HepG2 (cell line): ENCODE measurements around the gene PLOD3. TPM values are rescaled to one million over a fixed set of nuclear protein-coding genes. Genes with fewer than 3 reads are reported as not detected.

Experiments
- ATAC-seq: fragments of 200-7000 bp; cut with Tn5 transposase; 3 replicates; pipeline ENCODE4 v1.9.1; 2020; ENCODE audit warnings: mild to moderate bottlenecking, moderate library complexity
- BruUV-seq: library from RNA; stranded (reverse); fragments of 400-500 nt; replicated peaks from 2 replicates; lab custom pipeline; 2021; lab: Mats Ljungman, UMichigan
- CTCF ChIA-PET: fragments of 300-600 bp; formaldehyde crosslinking; extraction: SDS; loops from one replicate; lab custom pipeline; 2021; ENCODE audit warnings: low total read pairs, inconsistent platforms, low intra/inter-chr PET ratio; lab: Yijun Ruan, JAX
- POLR2A ChIA-PET: fragments of 350-600 bp; sonication (Branson Sonifier 250); formaldehyde crosslinking; loops from one replicate; lab custom pipeline; 2020; ENCODE audit warnings: antibody characterized with exemption, inconsistent platforms; lab: Yijun Ruan, JAX
- DNase-seq: peaks from one replicate; pipeline ENCODE4 v3.0.0-alpha.2; 2015; ENCODE audit warnings: low spot score
- FAIRE-seq: peaks from 3 replicates; lab custom pipeline; 2011; peaks lifted over from hg19 to GRCh38; lab: Jason Lieb, UNC
- H2AFZ ChIP-seq: one replicate; pipeline ENCODE4 v1.6.1; 2011; ENCODE audit warnings: low read length, inconsistent platforms
- H3K27ac ChIP-seq: fragments of 300-600 bp; 3 replicates; pipeline ENCODE4 v1.8.0; 2011; ENCODE audit warnings: mixed run types, mild to moderate bottlenecking, mixed read lengths, low read length, inconsistent platforms; ENCODE audit not compliant: insufficient read depth; ENCODE audit errors: extremely low read length
- H3K27me3 ChIP-seq, 2 experiments: fragments of 200-600 bp in 1 of 2; 2 replicates in 1 of 2; 3 replicates in 1 of 2; pipeline versions ENCODE4 v1.6.0 to v1.8.0; 2011; ENCODE audit warnings: low read length in 2 of 2, mild to moderate bottlenecking in 2 of 2, moderate library complexity in 2 of 2, inconsistent platforms in 1 of 2; ENCODE audit not compliant: insufficient read depth in 2 of 2, control insufficient read depth in 1 of 2
- H3K36me3 ChIP-seq, 2 experiments: fragments of 200-600 bp in 1 of 2; replicated peaks in 1 of 2; 2 replicates in 1 of 2; 3 replicates in 1 of 2; pipeline versions ENCODE4 v1.5.1 to v1.8.0; 2011; ENCODE audit warnings: low read length in 2 of 2, inconsistent platforms in 1 of 2; ENCODE audit not compliant: insufficient read depth in 2 of 2, control insufficient read depth in 1 of 2
- H3K4me1 ChIP-seq: 2 replicates; pipeline ENCODE4 v1.5.1; 2012; ENCODE audit warnings: low read length, inconsistent platforms; ENCODE audit not compliant: insufficient read depth
- H3K4me2 ChIP-seq: 2 replicates; pipeline ENCODE4 v1.6.0; 2011; ENCODE audit warnings: low read depth, low read length, inconsistent platforms
- H3K4me3 ChIP-seq, 3 experiments: fragments of 200-600 bp in 1 of 3; sonication (generic), shearing (Covaris generic) in 1 of 3; replicated peaks in 1 of 3; 2 replicates each; pipeline ENCODE4 v1.5.1; 2011 to 2016; ENCODE audit warnings: low read length in 3 of 3, inconsistent platforms in 2 of 3, low read depth in 2 of 3, mild to moderate bottlenecking in 2 of 3, control low read depth in 1 of 3, mixed read lengths in 1 of 3; ENCODE audit not compliant: insufficient read depth in 1 of 3
- H3K79me2 ChIP-seq: one replicate; pipeline ENCODE4 v1.6.1; 2011; ENCODE audit warnings: low read length, inconsistent platforms; ENCODE audit not compliant: insufficient read depth
- H3K9ac ChIP-seq: 2 replicates; pipeline ENCODE4 v1.6.0; 2011; ENCODE audit warnings: mild to moderate bottlenecking, low read depth, low read length, inconsistent platforms; ENCODE audit not compliant: insufficient read depth
- H3K9me3 ChIP-seq: 2 replicates; pipeline ENCODE4 v1.5.1; 2012; ENCODE audit warnings: mild to moderate bottlenecking, low read length
- H4K20me1 ChIP-seq: 2 replicates; pipeline ENCODE4 v1.6.0; 2011; ENCODE audit warnings: inconsistent platforms, mild to moderate bottlenecking, low read length, moderate library complexity; ENCODE audit not compliant: insufficient read depth
- HNRNPUL1 ChIP-seq: fragments of 200-400 bp; formaldehyde crosslinking; IDR thresholded peaks from 2 replicates; pipeline ENCODE4 v1.6.1; 2017; ENCODE audit warnings: low read depth, mild to moderate bottlenecking, low read length, moderate library complexity
- KLF11 ChIP-seq: IDR thresholded peaks from 2 replicates; pipeline ENCODE4 v1.6.1; 2016; ENCODE audit warnings: missing compliant biosample characterization
- MAFF ChIP-seq: IDR thresholded peaks from 2 replicates; pipeline ENCODE4 v1.6.1; 2011; ENCODE audit warnings: low read depth, low read length, improper control_type of control experiment
- NFKBIZ ChIP-seq: IDR thresholded peaks from 2 replicates; pipeline ENCODE4 v1.6.1; 2018; ENCODE audit warnings: missing genetic modification reagents, missing compliant biosample characterization
- NFYB ChIP-seq: sonication (generic); formaldehyde crosslinking; IDR thresholded peaks from 2 replicates; pipeline ENCODE4 v1.4.0; 2020; ENCODE audit warnings: missing genetic modification reagents
- ZBTB46 ChIP-seq: sonication (generic); formaldehyde crosslinking; IDR thresholded peaks from 2 replicates; pipeline ENCODE4 v1.4.0; 2020; ENCODE audit warnings: mild to moderate bottlenecking, missing genetic modification reagents, borderline replicate concordance
- ZFP1 ChIP-seq: IDR thresholded peaks from 2 replicates; pipeline ENCODE4 v1.6.1; 2016
- ZIK1 ChIP-seq: sonication (generic); formaldehyde crosslinking; IDR thresholded peaks from 2 replicates; pipeline ENCODE4 v1.5.0; 2020; ENCODE audit warnings: mild to moderate bottlenecking, low read depth, missing genetic modification reagents, borderline replicate concordance
- ZNF724P ChIP-seq: sonication (generic); formaldehyde crosslinking; IDR thresholded peaks from 2 replicates; pipeline ENCODE4 v1.8.0; 2022; ENCODE audit warnings: missing genetic modification reagents, borderline replicate concordance
- ZNF878 ChIP-seq: sonication (generic); formaldehyde crosslinking; IDR thresholded peaks from 2 replicates; pipeline ENCODE4 v1.8.1; 2023; ENCODE audit warnings: mild to moderate bottlenecking, missing genetic modification reagents, moderate library complexity
- WGBS: methylation state at CpG from one replicate; pipeline ENCODE4 v1.1.6; 2017; ENCODE audit warnings: low lambda C conversion rate; 5-methylcytosine and 5-hydroxymethylcytosine counted together
- in situ Hi-C: cut with HindIII; loops from 2 replicates; pipeline ENCODE4 v1.10.0; 2017; ENCODE audit warnings: low pct_unique_long_range_greater_than_20kb; ENCODE audit not compliant: extremely low pct_ligation_motif_present
- intact Hi-C: fragments of 100-400 bp; cut with micrococcal nuclease; formaldehyde crosslinking; loops from one replicate; pipeline ENCODE4 v1.10.0; 2022; ENCODE audit not compliant: unreplicated experiment
- polyA plus RNA-seq, 8 experiments: library from polyadenylated mRNA; depleted of rRNA in 3 of 8; stranded (reverse) in 7 of 8; unstranded in 1 of 8; fragments of >200 nt; fragmentation: Illumina TruSeq in 4 of 8; extraction: Trizol in 4 of 8; gene quantifications; 2 replicates each; pipeline versions ENCODE4 v1.2.1 to v1.2.3, GENCODE V29; 2011 to 2016; ENCODE audit warnings: low read depth in 4 of 8, missing spikeins in 1 of 8, mixed read lengths in 1 of 8; ENCODE audit not compliant: insufficient read depth in 1 of 8
- total RNA-seq, 5 experiments: library from RNA; depleted of rRNA; stranded (reverse); fragments of >200 nt; fragmentation: Illumina TruSeq; extraction: Trizol; gene quantifications; 2 replicates each; pipeline ENCODE4 v1.2.3, GENCODE V29; 2016; ENCODE audit warnings: low read depth in 1 of 5
- TF ChIP-seq, protein P1 (sequence below): sonication (generic); formaldehyde crosslinking; IDR thresholded peaks from 2 replicates; pipeline ENCODE4 v1.5.1; 2020; ENCODE audit warnings: mild to moderate bottlenecking, missing genetic modification reagents, borderline replicate concordance

Gene PLOD3
- total and polyA plus RNA-seq, 2 of the 13 experiments (the other 11 are each of a cell fraction or from before 2014, with no cell fraction given): 65.8 to 67.4 TPM

DNA sequence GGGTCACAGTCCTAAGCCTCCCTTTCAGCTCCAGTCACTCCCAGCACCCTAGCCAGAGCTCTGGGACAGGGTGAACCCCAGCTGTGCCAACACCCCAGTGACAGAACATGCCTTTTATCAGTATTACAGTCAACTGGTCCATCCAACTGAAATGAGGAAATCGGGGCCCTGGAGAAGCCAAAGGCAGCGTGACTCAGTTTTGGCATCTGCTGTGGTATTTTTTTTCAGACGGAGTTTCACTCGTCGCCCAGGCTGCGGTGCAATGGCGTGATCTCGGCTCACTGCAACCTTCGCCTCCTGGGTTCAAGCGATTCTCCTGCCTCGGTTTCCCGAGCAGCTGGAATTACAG, 23.6 kb upstream of the PLOD3 start:
- POLR2A ChIA-PET: no interaction called here
- in situ Hi-C loops: no loop called here
- Histone ChIP-seq H3K27me3 (no peaks in the 10 kb centered on the region), H3K4me3 (no peak overlapping the region), H2AFZ (no peak overlapping the region), H3K4me1 (peaks cover 57% of the 10 kb centered on the region), H3K36me3 (peaks cover 8 to 20% of the 10 kb centered on the region in 2 experiments; a peak in 4 of 5 replicates), H3K9ac (no peak overlapping the region)
- CTCF ChIA-PET: no interaction called here
- no peak for DNase-seq
- no peak for TF ChIP-seq ZFP1 (CRISPR knock-in tag)
- TF ChIP-seq ZNF878 (CRISPR knock-in tag): no peak
- no peak for TF ChIP-seq KLF11 (CRISPR knock-in tag)
- no peak for TF ChIP-seq ZBTB46 (CRISPR knock-in tag)
- TF ChIP-seq ZIK1 (CRISPR knock-in tag): no peak
- TF ChIP-seq, all 625 proteins: peak for 0
- FAIRE-seq (no peak), ATAC-seq (no peak)
- Histone ChIP-seq H3K79me2 (peaks cover 21% of the 10 kb centered on the region), H3K27ac (no peak overlapping the region), H3K9me3 (no peaks in the 10 kb centered on the region), H3K4me2 (no peak overlapping the region), H4K20me1 (no peaks in the 10 kb centered on the region)
- intact Hi-C loops: no loop called here
- BruUV-seq: no TSS peak
- WGBS: 97% methylated on average over 11 of the region's 12 CpGs

GRCh38 chr7:101240226-101241014, 23.0 kb upstream of the PLOD3 start:
- no peak for DNase-seq
- ATAC-seq: no peak
- intact Hi-C loops: no loop called here
- FAIRE-seq: no peak
- WGBS: 95% methylated on average over 29 of the region's 32 CpGs
- no peak for TF ChIP-seq NFYB (CRISPR knock-in tag)
- TF ChIP-seq ZNF724P (CRISPR knock-in tag): no peak
- no peak for TF ChIP-seq NFKBIZ (CRISPR knock-in tag)
- TF ChIP-seq HNRNPUL1: no peak
- TF ChIP-seq, protein P1, sequence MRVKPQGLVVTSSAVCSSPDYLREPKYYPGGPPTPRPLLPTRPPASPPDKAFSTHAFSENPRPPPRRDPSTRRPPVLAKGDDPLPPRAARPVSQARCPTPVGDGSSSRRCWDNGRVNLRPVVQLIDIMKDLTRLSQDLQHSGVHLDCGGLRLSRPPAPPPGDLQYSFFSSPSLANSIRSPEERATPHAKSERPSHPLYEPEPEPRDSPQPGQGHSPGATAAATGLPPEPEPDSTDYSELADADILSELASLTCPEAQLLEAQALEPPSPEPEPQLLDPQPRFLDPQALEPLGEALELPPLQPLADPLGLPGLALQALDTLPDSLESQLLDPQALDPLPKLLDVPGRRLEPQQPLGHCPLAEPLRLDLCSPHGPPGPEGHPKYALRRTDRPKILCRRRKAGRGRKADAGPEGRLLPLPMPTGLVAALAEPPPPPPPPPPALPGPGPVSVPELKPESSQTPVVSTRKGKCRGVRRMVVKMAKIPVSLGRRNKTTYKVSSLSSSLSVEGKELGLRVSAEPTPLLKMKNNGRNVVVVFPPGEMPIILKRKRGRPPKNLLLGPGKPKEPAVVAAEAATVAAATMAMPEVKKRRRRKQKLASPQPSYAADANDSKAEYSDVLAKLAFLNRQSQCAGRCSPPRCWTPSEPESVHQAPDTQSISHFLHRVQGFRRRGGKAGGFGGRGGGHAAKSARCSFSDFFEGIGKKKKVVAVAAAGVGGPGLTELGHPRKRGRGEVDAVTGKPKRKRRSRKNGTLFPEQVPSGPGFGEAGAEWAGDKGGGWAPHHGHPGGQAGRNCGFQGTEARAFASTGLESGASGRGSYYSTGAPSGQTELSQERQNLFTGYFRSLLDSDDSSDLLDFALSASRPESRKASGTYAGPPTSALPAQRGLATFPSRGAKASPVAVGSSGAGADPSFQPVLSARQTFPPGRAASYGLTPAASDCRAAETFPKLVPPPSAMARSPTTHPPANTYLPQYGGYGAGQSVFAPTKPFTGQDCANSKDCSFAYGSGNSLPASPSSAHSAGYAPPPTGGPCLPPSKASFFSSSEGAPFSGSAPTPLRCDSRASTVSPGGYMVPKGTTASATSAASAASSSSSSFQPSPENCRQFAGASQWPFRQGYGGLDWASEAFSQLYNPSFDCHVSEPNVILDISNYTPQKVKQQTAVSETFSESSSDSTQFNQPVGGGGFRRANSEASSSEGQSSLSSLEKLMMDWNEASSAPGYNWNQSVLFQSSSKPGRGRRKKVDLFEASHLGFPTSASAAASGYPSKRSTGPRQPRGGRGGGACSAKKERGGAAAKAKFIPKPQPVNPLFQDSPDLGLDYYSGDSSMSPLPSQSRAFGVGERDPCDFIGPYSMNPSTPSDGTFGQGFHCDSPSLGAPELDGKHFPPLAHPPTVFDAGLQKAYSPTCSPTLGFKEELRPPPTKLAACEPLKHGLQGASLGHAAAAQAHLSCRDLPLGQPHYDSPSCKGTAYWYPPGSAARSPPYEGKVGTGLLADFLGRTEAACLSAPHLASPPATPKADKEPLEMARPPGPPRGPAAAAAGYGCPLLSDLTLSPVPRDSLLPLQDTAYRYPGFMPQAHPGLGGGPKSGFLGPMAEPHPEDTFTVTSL (CRISPR knock-in tag): no peak
- no peak for TF ChIP-seq MAFF
- Histone ChIP-seq H3K9me3 (no peaks in the 10 kb centered on the region), H3K4me1 (peaks cover 57% of the 10 kb centered on the region), H3K36me3 (peaks cover 8 to 20% of the 10 kb centered on the region in 2 experiments; a peak in 4 of 5 replicates), H3K9ac (no peak overlapping the region), H3K27ac (no peak overlapping the region), H3K79me2 (peaks cover 16% of the 10 kb centered on the region), H3K27me3 (no peaks in the 10 kb centered on the region), H3K4me3 (no peak overlapping the region), H3K4me2 (no peak overlapping the region), H2AFZ (no peak overlapping the region), H4K20me1 (no peaks in the 10 kb centered on the region)
- in situ Hi-C loops: no loop called here
- ChIA-PET CTCF (no interaction called here), POLR2A (no interaction called here)
- no TSS peak for BruUV-seq
